HEK293T (cell line): ENCODE results near the gene PRKG1.

Experiments used
- CTCF ChIA-PET: fragments of 350-600 bp; formaldehyde crosslinking; extraction: SDS; loops from one replicate; lab custom pipeline; 2021; ENCODE audit warnings: antibody characterized with exemption, inconsistent platforms; lab: Yijun Ruan, JAX
- POLR2A ChIA-PET: fragments of 350-600 bp; formaldehyde crosslinking; extraction: SDS; loops from one replicate; lab custom pipeline; 2020; ENCODE audit warnings: antibody characterized with exemption, inconsistent platforms; lab: Yijun Ruan, JAX
- DNase-seq: peaks from one replicate; pipeline ENCODE4 v3.0.0; 2012; ENCODE audit warnings: mixed read lengths; ENCODE audit errors: extremely low spot score
- ARNT ChIP-seq: fragments of 450-650 bp; IDR thresholded peaks from 2 replicates; pipeline ENCODE4 v1.6.1; 2017; ENCODE audit warnings: mild to moderate bottlenecking
- BHLHE40 ChIP-seq: fragments of 450-650 bp; IDR thresholded peaks from 2 replicates; pipeline ENCODE4 v1.6.1; 2016; ENCODE audit warnings: mild to moderate bottlenecking, moderate library complexity, borderline replicate concordance
- CTBP1 ChIP-seq: fragments of 450-650 bp; IDR thresholded peaks from 2 replicates; pipeline ENCODE4 v1.6.1; 2016; ENCODE audit warnings: borderline replicate concordance
- ELF4 ChIP-seq: fragments of 450-650 bp; IDR thresholded peaks from 2 replicates; pipeline ENCODE4 v1.6.1; 2017; ENCODE audit warnings: antibody characterized with exemption
- FOXA1 ChIP-seq: fragments of 450-650 bp; IDR thresholded peaks from 2 replicates; pipeline ENCODE4 v1.6.1; 2016; ENCODE audit warnings: mild to moderate bottlenecking
- FOXK2 ChIP-seq: fragments of 450-650 bp; IDR thresholded peaks from 2 replicates; pipeline ENCODE4 v1.6.1; 2016; ENCODE audit warnings: mild to moderate bottlenecking
- FOXM1 ChIP-seq: fragments of 450-650 bp; IDR thresholded peaks from 2 replicates; pipeline ENCODE4 v1.6.1; 2017; ENCODE audit warnings: mild to moderate bottlenecking, borderline replicate concordance
- HDGF ChIP-seq: fragments of 450-650 bp; IDR thresholded peaks from 2 replicates; pipeline ENCODE4 v1.6.1; 2017; ENCODE audit warnings: antibody characterized with exemption, borderline replicate concordance
- L3MBTL2 ChIP-seq: fragments of 450-650 bp; conservative IDR thresholded peaks from 2 replicates; pipeline ENCODE4 v1.6.1; 2016; ENCODE audit warnings: mild to moderate bottlenecking
- LEF1 ChIP-seq: fragments of 450-650 bp; IDR thresholded peaks from 2 replicates; pipeline ENCODE4 v1.6.1; 2017; ENCODE audit warnings: mild to moderate bottlenecking, borderline replicate concordance
- NFRKB ChIP-seq: fragments of 450-650 bp; IDR thresholded peaks from 2 replicates; pipeline ENCODE4 v1.6.1; 2016; ENCODE audit warnings: mild to moderate bottlenecking, moderate library complexity
- SP1 ChIP-seq: fragments of 450-650 bp; IDR thresholded peaks from 2 replicates; pipeline ENCODE4 v1.6.1; 2017
- SUZ12 ChIP-seq: fragments of 450-650 bp; IDR thresholded peaks from 2 replicates; pipeline ENCODE4 v1.6.1; 2016; ENCODE audit warnings: mild to moderate bottlenecking
- TARDBP ChIP-seq: fragments of 450-650 bp; IDR thresholded peaks from 2 replicates; pipeline ENCODE4 v1.6.1; 2016
- ZNF384 ChIP-seq: fragments of 450-650 bp; IDR thresholded peaks from 2 replicates; pipeline ENCODE4 v1.6.1; 2016
- TF ChIP-seq, protein P1 (sequence below): fragments of 450-650 bp; IDR thresholded peaks from 2 replicates; pipeline ENCODE4 v1.6.1; 2016

The PRKG1 gene

DNA sequence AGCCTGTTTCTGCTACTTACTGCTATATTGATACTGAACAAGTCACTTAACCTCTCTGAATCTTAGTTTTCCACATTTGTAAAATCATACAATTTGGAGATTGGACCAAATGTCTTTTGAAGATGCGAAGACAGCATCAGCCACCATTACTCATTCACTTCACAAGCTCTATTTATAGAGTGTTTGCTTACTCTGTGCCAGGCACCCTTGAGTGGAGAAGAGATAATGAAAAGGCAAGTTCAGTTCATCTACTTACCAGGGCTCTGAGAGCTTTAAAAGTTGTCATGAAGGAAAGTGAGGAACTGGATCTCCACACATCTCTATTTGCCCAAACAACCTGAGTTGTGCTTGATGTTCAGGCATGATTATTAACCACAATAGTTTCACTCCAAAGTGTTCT is 347.6 kb downstream of the PRKG1 start:
- POLR2A ChIA-PET: no interaction called here
- no peak for DNase-seq
- TF ChIP-seq FOXK2: no peak
- TF ChIP-seq ARNT: no peak
- no peak for TF ChIP-seq TARDBP
- TF ChIP-seq SUZ12: no peak
- CTCF ChIA-PET: interaction anchor here (0.6 to 1.6 kb wide), 9 partner anchors 12 to 571 kb away, joined by 3 to 5 read pairs (median 4); no protein-coding TSS in a partner anchor

DNA sequence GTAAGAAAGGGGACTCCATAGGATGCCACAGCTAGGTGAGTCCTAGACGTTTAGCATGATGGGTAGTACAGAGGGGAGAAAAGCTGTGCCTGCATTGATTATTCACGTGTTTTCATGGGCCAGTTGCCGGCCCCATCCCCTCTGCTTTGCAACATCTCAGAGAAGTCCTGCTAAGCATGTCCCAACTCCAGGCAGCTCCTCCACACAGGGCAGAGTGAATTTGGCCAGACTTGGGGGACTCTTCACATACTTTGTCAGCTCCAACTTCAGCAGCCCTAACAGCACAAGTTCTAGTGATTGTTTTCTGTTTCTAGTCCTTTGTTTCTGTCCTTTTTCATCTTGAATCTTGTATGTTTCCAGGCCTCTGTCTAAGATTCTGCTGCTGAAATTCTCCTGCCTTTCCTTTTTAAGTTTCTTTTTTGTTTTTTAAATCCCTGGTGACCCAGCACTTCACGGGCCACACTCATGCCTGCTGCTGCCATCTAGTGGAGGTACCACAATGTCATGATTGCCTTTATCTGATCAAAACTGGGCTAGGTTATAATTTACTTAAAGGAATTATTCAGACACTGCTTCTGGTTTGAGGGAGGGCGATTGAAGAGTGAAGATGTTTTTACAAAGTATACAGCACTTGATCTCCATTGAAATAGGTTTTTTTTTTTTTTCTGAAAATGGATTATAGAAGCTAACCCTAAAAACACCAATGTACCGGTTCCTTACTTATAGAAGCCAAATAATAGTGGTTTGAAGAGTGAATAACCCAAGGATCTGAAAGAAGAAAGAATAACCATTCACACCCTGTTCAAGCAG is 348.2 kb downstream of the PRKG1 start:
- CTCF ChIA-PET: interaction anchor here (0.6 to 1.6 kb wide), 12 partner anchors 11 to 571 kb away, joined by 3 to 5 read pairs (median 4); no protein-coding TSS in a partner anchor
- POLR2A ChIA-PET: no interaction called here
- peak; percentile 31 for DNase-seq
- no peak for TF ChIP-seq TARDBP
- TF ChIP-seq FOXM1: no peak
- TF ChIP-seq SP1: no peak
- no peak for TF ChIP-seq NFRKB
- TF ChIP-seq SUZ12: no peak
- no peak for TF ChIP-seq HDGF
- TF ChIP-seq FOXK2: no peak
- TF ChIP-seq, protein P1, sequence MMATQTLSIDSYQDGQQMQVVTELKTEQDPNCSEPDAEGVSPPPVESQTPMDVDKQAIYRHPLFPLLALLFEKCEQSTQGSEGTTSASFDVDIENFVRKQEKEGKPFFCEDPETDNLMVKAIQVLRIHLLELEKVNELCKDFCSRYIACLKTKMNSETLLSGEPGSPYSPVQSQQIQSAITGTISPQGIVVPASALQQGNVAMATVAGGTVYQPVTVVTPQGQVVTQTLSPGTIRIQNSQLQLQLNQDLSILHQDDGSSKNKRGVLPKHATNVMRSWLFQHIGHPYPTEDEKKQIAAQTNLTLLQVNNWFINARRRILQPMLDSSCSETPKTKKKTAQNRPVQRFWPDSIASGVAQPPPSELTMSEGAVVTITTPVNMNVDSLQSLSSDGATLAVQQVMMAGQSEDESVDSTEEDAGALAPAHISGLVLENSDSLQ: no peak
- no peak for TF ChIP-seq ELF4
- TF ChIP-seq LEF1: no peak
- TF ChIP-seq FOXA1: no peak
- TF ChIP-seq ARNT: no peak
- TF ChIP-seq L3MBTL2: no peak
- no peak for TF ChIP-seq CTBP1
- TF ChIP-seq BHLHE40: no peak
- no peak for TF ChIP-seq ZNF384

DNA sequence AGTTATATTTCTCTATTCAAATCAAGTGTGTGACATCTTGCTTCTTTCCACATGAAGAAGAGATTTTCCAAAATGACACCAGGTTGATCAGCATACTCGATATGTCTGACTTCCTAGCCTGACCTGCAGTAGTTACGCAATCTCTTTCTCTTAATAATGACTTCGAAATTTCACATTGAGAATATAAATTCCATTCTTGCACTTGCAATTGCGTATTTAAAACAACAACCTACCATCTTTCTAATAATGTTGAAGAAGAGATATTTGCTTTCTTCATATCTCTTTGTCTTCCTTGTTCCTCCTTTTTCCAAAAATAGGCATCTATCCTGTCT is 348.8 kb downstream of the PRKG1 start:
- ChIA-PET CTCF (interaction anchor here (0.6 to 0.7 kb wide), 2 partner anchors 306 to 430 kb away, joined by 3 to 4 read pairs; no protein-coding TSS in a partner anchor), POLR2A (no interaction called here)
- TF ChIP-seq, protein P1: no peak
- TF ChIP-seq FOXM1: no peak
- no peak for TF ChIP-seq FOXA1
- no peak for TF ChIP-seq ELF4
- no peak for TF ChIP-seq CTBP1
- no peak for TF ChIP-seq LEF1
- no peak for DNase-seq

DNA sequence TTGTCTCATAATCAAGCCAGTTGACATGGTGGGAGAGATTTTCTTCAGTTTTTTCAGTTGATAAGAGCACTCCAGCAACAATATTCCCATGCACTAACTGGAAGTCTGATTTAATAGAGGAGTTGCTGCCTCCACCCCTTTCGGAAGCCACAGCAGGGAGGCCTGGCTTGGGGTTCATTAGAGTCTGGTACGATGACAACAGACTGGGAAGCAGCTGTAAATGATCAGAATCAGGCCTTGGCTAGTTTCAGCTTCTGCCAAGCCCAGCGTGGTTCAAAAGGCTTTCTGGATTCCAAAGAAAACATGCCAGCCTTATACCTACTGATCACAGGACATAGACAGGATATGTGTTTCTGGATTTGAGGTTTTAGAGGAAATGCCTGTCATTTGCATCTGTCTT is 351.1 kb downstream of the PRKG1 start:
- CTCF ChIA-PET: interaction anchor here (0.7 kb wide), 1 partner anchor 82 kb away, joined by 3 read pairs; no protein-coding TSS in a partner anchor
- POLR2A ChIA-PET: no interaction called here
- no peak for TF ChIP-seq SUZ12
- no peak for TF ChIP-seq HDGF
- TF ChIP-seq TARDBP: no peak
- no peak for TF ChIP-seq FOXM1
- TF ChIP-seq ELF4: no peak
- TF ChIP-seq FOXK2: no peak
- TF ChIP-seq CTBP1: no peak
- TF ChIP-seq BHLHE40: no peak
- TF ChIP-seq ARNT: no peak
- no peak for TF ChIP-seq LEF1
- no peak for TF ChIP-seq ZNF384
- TF ChIP-seq L3MBTL2: no peak
- no peak for TF ChIP-seq NFRKB
- no peak for TF ChIP-seq SP1
- TF ChIP-seq, protein P1: no peak
- TF ChIP-seq FOXA1: no peak
- DNase-seq: no peak

DNA sequence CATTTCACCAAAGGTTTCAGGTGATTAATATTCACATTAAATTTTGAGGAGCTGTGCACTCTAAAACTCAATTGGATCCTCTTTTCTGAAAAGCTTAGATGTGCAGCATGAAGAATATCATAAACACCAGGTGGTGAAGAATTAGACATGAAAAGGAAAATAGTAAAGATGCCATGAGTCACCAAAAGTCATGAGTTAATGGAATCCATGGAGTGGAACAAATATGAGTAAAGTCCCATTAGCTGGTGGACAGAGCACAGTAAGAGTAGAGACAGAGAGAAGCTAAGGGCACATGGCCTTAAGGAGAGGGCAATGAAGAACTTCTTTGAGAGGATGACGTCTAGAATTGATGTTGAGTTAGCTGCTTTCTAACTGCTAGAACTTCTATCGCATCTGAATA is 353.5 kb downstream of the PRKG1 start:
- ChIA-PET POLR2A (no interaction called here), CTCF (interaction anchor here (0.9 kb wide), 1 partner anchor 364 kb away, joined by 3 read pairs; no protein-coding TSS in a partner anchor)
- TF ChIP-seq SUZ12: no peak
- no peak for DNase-seq

DNA sequence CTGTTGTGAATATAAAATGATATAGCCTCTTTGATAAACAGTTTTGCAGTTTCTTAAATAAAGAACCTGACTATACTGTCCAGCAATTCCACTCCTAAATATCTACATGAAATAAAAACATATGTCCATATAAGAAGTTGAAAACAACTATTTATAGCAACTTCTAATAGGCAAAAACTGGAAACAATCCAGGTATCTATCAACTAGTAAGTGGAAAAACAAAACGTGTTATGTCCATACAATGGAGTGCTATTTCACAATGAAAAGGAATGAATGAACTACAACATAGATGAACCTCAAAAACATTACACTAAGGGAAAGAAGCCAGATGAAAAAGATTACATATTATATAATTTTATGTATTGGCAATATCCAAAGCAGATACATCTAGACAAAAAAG is 356.2 kb downstream of the PRKG1 start:
- DNase-seq: no peak
- TF ChIP-seq ELF4 (no peak), FOXK2 (no peak), HDGF (no peak), ARNT (no peak), LEF1 (no peak), SUZ12 (no peak), CTBP1 (no peak), NFRKB (no peak), SP1 (no peak), BHLHE40 (no peak), FOXA1 (no peak), L3MBTL2 (no peak), FOXM1 (no peak), TARDBP (no peak), ZNF384 (no peak)
- TF ChIP-seq, protein P1: no peak
- CTCF ChIA-PET: no interaction called here
- POLR2A ChIA-PET: no interaction called here
